Liver (tissue), 9 donors: ENCODE data around the gene GPRIN3. TPM values are rescaled to one million over a fixed set of nuclear protein-coding genes. Genes with fewer than 3 reads are reported as not detected.

Experiments
- DNase-seq: peaks from one replicate; pipeline ENCODE4 v3.0.0-alpha.2; 2017; ENCODE audit warnings: low spot score
- H3K27ac ChIP-seq, 2 donors: one replicate each; pipeline ENCODE4 v1.7.0; 2013; ENCODE audit warnings: inconsistent platforms in 2 of 2, low read length in 2 of 2, control low read depth in 1 of 2, low read depth in 1 of 2, mild to moderate bottlenecking in 1 of 2
- H3K27me3 ChIP-seq, 4 donors: one replicate each; pipeline versions ENCODE4 v1.6.1 to v1.7.0; 2013; ENCODE audit warnings: low read length in 3 of 4, inconsistent platforms in 1 of 4, mild to moderate bottlenecking in 1 of 4, moderate library complexity in 1 of 4; ENCODE audit not compliant: control insufficient read depth in 4 of 4, insufficient read depth in 4 of 4
- H3K36me3 ChIP-seq, 4 donors: one replicate each; pipeline versions ENCODE4 v1.6.1 to v1.7.0; 2013; ENCODE audit warnings: low read length in 3 of 4, mild to moderate bottlenecking in 3 of 4, low read depth in 1 of 4, moderate library complexity in 1 of 4; ENCODE audit not compliant: control insufficient read depth in 4 of 4, insufficient read depth in 3 of 4
- H3K4me1 ChIP-seq, 4 donors: one replicate each; pipeline versions ENCODE4 v1.6.1 to v1.7.0; 2013; ENCODE audit warnings: low read length in 3 of 4, mild to moderate bottlenecking in 3 of 4, moderate library complexity in 1 of 4; ENCODE audit not compliant: control insufficient read depth in 4 of 4, insufficient read depth in 4 of 4
- H3K4me3 ChIP-seq, 3 donors: one replicate each; pipeline versions ENCODE4 v1.6.1 to v1.7.0; 2013; ENCODE audit warnings: low read length in 3 of 3, control low read depth in 1 of 3, low read depth in 1 of 3, mild to moderate bottlenecking in 1 of 3
- H3K9ac ChIP-seq, 2 donors: one replicate each; pipeline ENCODE4 v1.7.0; 2013; ENCODE audit warnings: low read length in 2 of 2, mild to moderate bottlenecking in 2 of 2, moderate library complexity in 2 of 2, control low read depth in 1 of 2, low read depth in 1 of 2
- H3K9me3 ChIP-seq, 4 donors: one replicate each; pipeline versions ENCODE4 v1.6.1 to v1.7.0; 2013; ENCODE audit warnings: low read length in 3 of 4; ENCODE audit not compliant: control insufficient read depth in 4 of 4
- EGR1 ChIP-seq, 2 donors: IDR thresholded peaks; 2 replicates each; pipeline ENCODE4 v1.6.1; 2016 to 2018; ENCODE audit warnings: antibody characterized with exemption in 2 of 2, low read depth in 2 of 2
- FOXA1 ChIP-seq: IDR thresholded peaks from 2 replicates; pipeline ENCODE4 v1.6.1; 2016; ENCODE audit warnings: antibody characterized with exemption
- FOXA2 ChIP-seq: IDR thresholded peaks from 2 replicates; pipeline ENCODE4 v1.6.1; 2016; ENCODE audit warnings: antibody characterized with exemption
- GABPA ChIP-seq, 2 donors: IDR thresholded peaks in 1 of 2; conservative IDR thresholded peaks in 1 of 2; 2 replicates each; pipeline ENCODE4 v1.6.1; 2016; ENCODE audit warnings: antibody characterized with exemption in 2 of 2, mild to moderate bottlenecking in 1 of 2, moderate library complexity in 1 of 2
- HNF4A ChIP-seq, 2 donors: conservative IDR thresholded peaks; 2 replicates each; pipeline ENCODE4 v1.6.1; 2016; ENCODE audit warnings: antibody characterized with exemption in 2 of 2, mild to moderate bottlenecking in 2 of 2
- HNF4G ChIP-seq: IDR thresholded peaks from 2 replicates; pipeline ENCODE4 v1.6.1; 2016; ENCODE audit warnings: antibody characterized with exemption
- JUND ChIP-seq, 2 donors: IDR thresholded peaks; 2 replicates each; pipeline ENCODE4 v1.6.1; 2016; ENCODE audit warnings: antibody characterized with exemption in 2 of 2
- NR2F2 ChIP-seq: IDR thresholded peaks from 2 replicates; pipeline ENCODE4 v1.6.1; 2016; ENCODE audit warnings: antibody characterized with exemption
- RAD21 ChIP-seq, 2 donors: IDR thresholded peaks; 2 replicates each; pipeline ENCODE4 v1.6.1; 2016; ENCODE audit warnings: antibody characterized with exemption in 2 of 2, mild to moderate bottlenecking in 2 of 2
- RXRA ChIP-seq, 2 donors: IDR thresholded peaks; 2 replicates each; pipeline ENCODE4 v1.6.1; 2017 to 2018; ENCODE audit warnings: antibody characterized with exemption in 2 of 2, mild to moderate bottlenecking in 1 of 2
- SP1 ChIP-seq: IDR thresholded peaks from 2 replicates; pipeline ENCODE4 v1.6.1; 2018; ENCODE audit warnings: antibody characterized with exemption, mild to moderate bottlenecking
- TAF1 ChIP-seq: conservative IDR thresholded peaks from 2 replicates; pipeline ENCODE4 v1.6.1; 2016; ENCODE audit warnings: antibody characterized with exemption, mild to moderate bottlenecking
- YY1 ChIP-seq: IDR thresholded peaks from 2 replicates; pipeline ENCODE4 v1.6.1; 2016; ENCODE audit warnings: antibody characterized with exemption, mild to moderate bottlenecking
- WGBS: extraction: QIAGEN DNeasy Blood & Tissue Kit; methylation state at CpG from one replicate; pipeline ENCODE4 v1.1.7; 2013; 5-methylcytosine and 5-hydroxymethylcytosine counted together
- polyA plus RNA-seq, 2 donors: library from polyadenylated mRNA; stranded (reverse) in 1 of 2; unstranded in 1 of 2; fragments of 200-250 nt in 1 of 2; fragments of >200 nt in 1 of 2; fragmentation: Nextera tagmentation in 1 of 2; extraction: Ambion mirVana in 1 of 2; gene quantifications; one replicate each; pipeline versions ENCODE4 v1.2.1 to v1.2.3, GENCODE V29; 2013 to 2015
- total RNA-seq, 2 donors: library from RNA; depleted of rRNA; stranded (reverse); fragments of >200 nt; gene quantifications; one replicate each; pipeline ENCODE4 v1.2.3, GENCODE V29; 2014
- TF ChIP-seq, protein P1 (sequence below): IDR thresholded peaks from 2 replicates; pipeline ENCODE4 v1.6.1; 2016; ENCODE audit warnings: antibody characterized with exemption
- TF ChIP-seq, protein P2 (sequence below): IDR thresholded peaks from 2 replicates; pipeline ENCODE4 v1.6.1; 2016; ENCODE audit warnings: antibody characterized with exemption
- TF ChIP-seq, protein P3 (sequence below): IDR thresholded peaks from 2 replicates; pipeline ENCODE4 v1.6.1; 2016; ENCODE audit warnings: antibody characterized with exemption
- TF ChIP-seq, protein P4 (sequence below): IDR thresholded peaks from 2 replicates; pipeline ENCODE4 v1.6.1; 2016; ENCODE audit warnings: antibody characterized with exemption, mild to moderate bottlenecking
- donor health status: healthy.
- donor health status: healthy.
- donor health status: healthy.
- donor health status: healthy.
- donor health status: healthy.

The GPRIN3 gene
- total and polyA plus RNA-seq, 4 donors, result 0.25 to 1.5 (median 0.95) TPM

DNA sequence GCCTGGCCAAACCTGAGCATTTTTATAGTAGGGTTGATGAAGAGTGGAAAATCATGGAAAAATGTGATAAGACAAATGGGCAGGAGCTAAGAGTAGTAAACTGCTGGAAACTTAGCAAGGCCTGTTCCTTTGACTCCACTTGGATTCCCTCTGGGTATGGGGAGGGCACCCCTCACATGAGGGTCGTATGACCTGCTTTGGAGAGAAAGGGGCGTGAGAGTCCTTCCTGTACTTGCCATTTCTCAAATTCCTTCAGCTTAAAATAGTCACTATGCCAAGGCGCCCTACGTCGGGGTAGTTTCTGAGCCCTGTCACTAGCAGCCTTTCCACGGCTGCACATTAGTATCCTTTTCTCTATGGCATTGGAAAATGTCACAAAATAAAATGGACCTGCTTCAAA lies 49.1 kb downstream of the GPRIN3 start:
- Histone ChIP-seq H3K9ac (no peak overlapping the region), H3K36me3 (no peaks in the 10 kb centered on the region), H3K27me3 (no peaks in the 10 kb centered on the region), H3K4me1 (no peaks in the 10 kb centered on the region), H3K4me3 (no peak overlapping the region), H3K27ac (no peak overlapping the region), H3K9me3 (no peaks in the 10 kb centered on the region)
- TF ChIP-seq, protein P1, sequence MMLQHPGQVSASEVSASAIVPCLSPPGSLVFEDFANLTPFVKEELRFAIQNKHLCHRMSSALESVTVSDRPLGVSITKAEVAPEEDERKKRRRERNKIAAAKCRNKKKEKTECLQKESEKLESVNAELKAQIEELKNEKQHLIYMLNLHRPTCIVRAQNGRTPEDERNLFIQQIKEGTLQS, result no peak
- TF ChIP-seq FOXA2 (no peak), GABPA (IDR thresholded peaks at IDR 0.05 in 1 of 2, conservative IDR thresholded peaks at IDR 0.05 in 1 of 2) (no peak), JUND (IDR thresholded peaks at IDR 0.05) (no peak), HNF4G (no peak), RXRA (IDR thresholded peaks at IDR 0.05) (no peak), TAF1 (no peak), YY1 (no peak), RAD21 (IDR thresholded peaks at IDR 0.05) (no peak), NR2F2 (no peak), SP1 (no peak), EGR1 (IDR thresholded peaks at IDR 0.05; ENCODE audit: low read depth in 2 of 2) (no peak)
- TF ChIP-seq, protein P2, sequence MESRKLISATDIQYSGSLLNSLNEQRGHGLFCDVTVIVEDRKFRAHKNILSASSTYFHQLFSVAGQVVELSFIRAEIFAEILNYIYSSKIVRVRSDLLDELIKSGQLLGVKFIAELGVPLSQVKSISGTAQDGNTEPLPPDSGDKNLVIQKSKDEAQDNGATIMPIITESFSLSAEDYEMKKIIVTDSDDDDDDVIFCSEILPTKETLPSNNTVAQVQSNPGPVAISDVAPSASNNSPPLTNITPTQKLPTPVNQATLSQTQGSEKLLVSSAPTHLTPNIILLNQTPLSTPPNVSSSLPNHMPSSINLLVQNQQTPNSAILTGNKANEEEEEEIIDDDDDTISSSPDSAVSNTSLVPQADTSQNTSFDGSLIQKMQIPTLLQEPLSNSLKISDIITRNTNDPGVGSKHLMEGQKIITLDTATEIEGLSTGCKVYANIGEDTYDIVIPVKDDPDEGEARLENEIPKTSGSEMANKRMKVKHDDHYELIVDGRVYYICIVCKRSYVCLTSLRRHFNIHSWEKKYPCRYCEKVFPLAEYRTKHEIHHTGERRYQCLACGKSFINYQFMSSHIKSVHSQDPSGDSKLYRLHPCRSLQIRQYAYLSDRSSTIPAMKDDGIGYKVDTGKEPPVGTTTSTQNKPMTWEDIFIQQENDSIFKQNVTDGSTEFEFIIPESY, result no peak
- TF ChIP-seq, protein P3, sequence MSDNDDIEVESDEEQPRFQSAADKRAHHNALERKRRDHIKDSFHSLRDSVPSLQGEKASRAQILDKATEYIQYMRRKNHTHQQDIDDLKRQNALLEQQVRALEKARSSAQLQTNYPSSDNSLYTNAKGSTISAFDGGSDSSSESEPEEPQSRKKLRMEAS, result no peak
- TF ChIP-seq, protein P4, sequence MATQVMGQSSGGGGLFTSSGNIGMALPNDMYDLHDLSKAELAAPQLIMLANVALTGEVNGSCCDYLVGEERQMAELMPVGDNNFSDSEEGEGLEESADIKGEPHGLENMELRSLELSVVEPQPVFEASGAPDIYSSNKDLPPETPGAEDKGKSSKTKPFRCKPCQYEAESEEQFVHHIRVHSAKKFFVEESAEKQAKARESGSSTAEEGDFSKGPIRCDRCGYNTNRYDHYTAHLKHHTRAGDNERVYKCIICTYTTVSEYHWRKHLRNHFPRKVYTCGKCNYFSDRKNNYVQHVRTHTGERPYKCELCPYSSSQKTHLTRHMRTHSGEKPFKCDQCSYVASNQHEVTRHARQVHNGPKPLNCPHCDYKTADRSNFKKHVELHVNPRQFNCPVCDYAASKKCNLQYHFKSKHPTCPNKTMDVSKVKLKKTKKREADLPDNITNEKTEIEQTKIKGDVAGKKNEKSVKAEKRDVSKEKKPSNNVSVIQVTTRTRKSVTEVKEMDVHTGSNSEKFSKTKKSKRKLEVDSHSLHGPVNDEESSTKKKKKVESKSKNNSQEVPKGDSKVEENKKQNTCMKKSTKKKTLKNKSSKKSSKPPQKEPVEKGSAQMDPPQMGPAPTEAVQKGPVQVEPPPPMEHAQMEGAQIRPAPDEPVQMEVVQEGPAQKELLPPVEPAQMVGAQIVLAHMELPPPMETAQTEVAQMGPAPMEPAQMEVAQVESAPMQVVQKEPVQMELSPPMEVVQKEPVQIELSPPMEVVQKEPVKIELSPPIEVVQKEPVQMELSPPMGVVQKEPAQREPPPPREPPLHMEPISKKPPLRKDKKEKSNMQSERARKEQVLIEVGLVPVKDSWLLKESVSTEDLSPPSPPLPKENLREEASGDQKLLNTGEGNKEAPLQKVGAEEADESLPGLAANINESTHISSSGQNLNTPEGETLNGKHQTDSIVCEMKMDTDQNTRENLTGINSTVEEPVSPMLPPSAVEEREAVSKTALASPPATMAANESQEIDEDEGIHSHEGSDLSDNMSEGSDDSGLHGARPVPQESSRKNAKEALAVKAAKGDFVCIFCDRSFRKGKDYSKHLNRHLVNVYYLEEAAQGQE, result no peak
- WGBS, result 92% methylated on average over 6 of the region's 6 CpGs
- DNase-seq, result no peak

DNA sequence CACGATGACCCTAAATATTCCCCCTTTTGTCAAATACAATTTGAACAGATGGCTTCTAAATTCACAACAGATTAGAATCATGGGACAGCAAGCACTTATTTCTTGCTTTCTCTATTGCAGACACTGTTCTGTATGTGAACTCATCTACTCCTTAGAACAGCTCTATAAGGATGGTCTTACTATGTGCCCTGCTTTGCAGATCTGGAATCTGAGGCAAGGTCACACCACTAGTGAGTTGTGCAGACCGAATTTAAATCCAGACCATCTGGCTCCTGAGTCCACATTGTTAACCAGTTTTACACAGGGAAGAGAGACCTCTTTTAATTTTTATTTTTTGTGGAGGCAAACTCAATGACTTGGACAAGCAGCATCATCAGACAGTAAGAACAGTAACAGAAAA lies 50.2 kb downstream of the GPRIN3 start:
- 78% methylated on average over 2 of the region's 2 CpGs for WGBS
- H3K27ac ChIP-seq, result no peak overlapping the region
- TF ChIP-seq, protein P4, result no peak
- TF ChIP-seq, protein P3, result no peak
- TF ChIP-seq RAD21 (IDR thresholded peaks at IDR 0.05), result no peak
- TF ChIP-seq, protein P1, result no peak
- TF ChIP-seq YY1, result no peak
- TF ChIP-seq HNF4G, result no peak
- TF ChIP-seq NR2F2, result no peak
- no peak for TF ChIP-seq JUND (IDR thresholded peaks at IDR 0.05)
- no peak for TF ChIP-seq FOXA1
- TF ChIP-seq TAF1, result no peak
- TF ChIP-seq GABPA (IDR thresholded peaks at IDR 0.05 in 1 of 2, conservative IDR thresholded peaks at IDR 0.05 in 1 of 2), result no peak
- TF ChIP-seq SP1, result no peak
- TF ChIP-seq EGR1 (IDR thresholded peaks at IDR 0.05; ENCODE audit: low read depth in 2 of 2), result no peak
- no peak for TF ChIP-seq RXRA (IDR thresholded peaks at IDR 0.05)
- TF ChIP-seq HNF4A (conservative IDR thresholded peaks at IDR 0.05), result no peak
- TF ChIP-seq, protein P2, result no peak

More for the DNA sequence above, 50.2 kb downstream of the GPRIN3 start:
- Histone ChIP-seq H3K27me3 (no peaks in the 10 kb centered on the region), H3K9ac (no peak overlapping the region), H3K36me3 (no peaks in the 10 kb centered on the region), H3K4me1 (no peaks in the 10 kb centered on the region), H3K4me3 (no peak overlapping the region), H3K9me3 (no peaks in the 10 kb centered on the region)
- DNase-seq, result no peak
